UCSD-AML1 (cell line): ENCODE results near the gene RIC1.
"Not testable (repeated sequence)": the region's sequence is repeated elsewhere in the genome, so short reads cannot be mapped to it uniquely, and the experiment has no call there.

Source experiments
- DNase-seq: peaks from one replicate; lab custom pipeline; 2025; ENCODE audit not compliant: unreplicated experiment; lab: John Stamatoyannopoulos, UW

The RIC1 gene

DNA sequence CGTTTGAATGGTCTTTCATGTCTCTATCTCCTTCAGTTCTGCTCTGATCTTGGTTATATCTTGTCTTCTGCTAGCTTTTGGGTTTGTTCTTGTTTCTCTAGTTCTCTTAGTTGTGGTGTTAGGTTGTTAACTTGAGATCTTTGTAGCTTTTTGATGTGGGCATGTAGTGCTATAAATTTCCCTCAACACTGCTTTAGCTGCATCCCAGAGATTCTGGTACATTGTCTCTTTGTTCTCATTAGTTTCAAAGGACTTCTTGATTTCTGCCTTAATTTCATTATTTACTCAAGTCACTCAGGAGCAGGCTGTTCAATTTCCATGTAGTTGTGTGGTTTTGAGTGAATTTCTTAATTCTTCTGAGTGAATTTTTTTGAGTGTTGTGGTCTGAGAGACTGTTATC, 33.9 kb downstream of the RIC1 start:
- DNase-seq = not testable (repeated sequence)

DNA sequence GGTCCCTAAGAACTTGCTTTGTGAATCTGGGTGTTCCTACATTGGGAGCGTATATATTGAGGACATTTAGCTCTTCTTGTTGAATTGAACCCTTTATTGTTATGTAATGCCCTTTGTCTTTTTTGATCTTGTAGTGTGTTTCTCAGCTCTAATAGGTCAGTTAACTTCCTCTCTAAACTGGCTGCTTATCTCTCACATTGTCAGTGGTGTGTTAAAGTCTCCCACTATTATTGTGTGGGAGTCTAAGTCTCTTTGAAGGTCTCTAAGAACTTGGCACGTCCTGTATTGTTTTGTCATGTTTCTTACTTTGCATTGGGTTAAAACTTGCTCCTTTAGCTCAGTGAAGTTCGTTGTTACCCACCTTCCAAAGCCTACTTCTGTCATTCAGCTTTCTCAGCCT, 36.2 kb downstream of the RIC1 start:
- no peak for DNase-seq

GRCh38 chr9:5667391-5667790, 38.5 kb downstream of the RIC1 start:
- DNase-seq = no peak

- no peak for DNase-seq
Observed at GRCh38 chr9:5670079-5670478, 41.2 kb downstream of the RIC1 start.

GRCh38 chr9:5671711-5672353, 42.9 kb downstream of the RIC1 start:
- DNase-seq = no peak

- not testable (repeated sequence) for DNase-seq
Observed at GRCh38 chr9:5675046-5675445, 46.1 kb downstream of the RIC1 start.

- not testable (repeated sequence) for DNase-seq
Observed at GRCh38 chr9:5683591-5683990, 54.7 kb downstream of the RIC1 start.

DNA sequence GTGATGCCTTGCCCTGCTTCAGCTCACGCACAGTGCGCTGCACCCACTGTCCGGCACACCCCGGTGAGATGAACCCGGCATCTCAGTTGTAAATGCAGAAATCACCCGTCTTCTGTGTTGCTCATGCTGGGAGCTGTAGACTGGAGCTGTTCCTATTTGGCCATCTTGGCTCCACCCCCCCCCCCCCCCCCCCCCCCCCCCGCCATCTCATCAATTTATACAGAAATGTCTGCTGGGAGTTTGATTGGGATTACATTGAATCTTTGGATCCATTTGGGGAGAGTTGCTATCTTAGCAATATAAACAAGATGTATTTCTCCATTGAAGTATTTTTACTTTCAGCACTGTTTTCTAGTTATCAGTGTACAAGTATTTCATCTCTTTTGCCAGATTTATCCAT, 55.2 kb downstream of the RIC1 start:
- no peak for DNase-seq

DNA sequence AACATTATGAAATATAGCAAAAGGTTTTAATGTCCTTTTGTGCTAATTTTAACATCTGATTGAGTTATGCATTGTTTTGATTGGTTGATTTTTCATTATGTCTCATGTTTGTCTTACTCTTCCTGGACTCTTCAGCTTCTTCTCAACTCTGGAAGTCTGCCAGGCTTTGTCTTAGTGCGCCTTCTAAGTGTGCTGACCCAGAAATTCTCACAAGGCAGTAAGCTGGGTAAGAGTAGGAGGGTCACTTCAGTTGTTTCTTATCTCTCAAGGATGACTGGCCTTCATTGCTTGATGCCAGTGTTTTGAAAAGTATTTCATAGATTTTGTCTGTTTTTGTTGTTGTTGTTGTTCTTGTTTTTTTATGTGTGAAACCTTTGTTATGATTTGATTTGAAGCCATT, 59.2 kb downstream of the RIC1 start:
- DNase-seq = no peak

DNA sequence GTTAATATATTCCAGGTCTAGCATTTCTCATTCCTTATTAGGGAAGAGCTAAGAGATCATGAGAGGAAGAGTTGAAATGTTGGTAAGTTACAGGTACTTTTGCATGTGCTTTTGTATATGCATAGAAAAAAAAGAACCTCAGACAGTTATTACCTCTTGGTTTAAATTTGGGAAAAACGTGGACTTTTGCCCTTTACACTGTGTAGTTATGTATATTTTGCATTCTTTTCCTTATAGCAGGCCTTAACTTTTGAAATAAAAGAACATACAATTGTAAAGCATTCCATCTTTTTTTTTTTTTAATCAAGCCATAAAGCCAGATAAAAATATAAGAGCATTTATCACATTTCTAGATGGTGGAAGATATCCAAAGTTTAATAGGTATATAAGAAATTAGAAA, 61.4 kb downstream of the RIC1 start:
- no peak for DNase-seq

DNA sequence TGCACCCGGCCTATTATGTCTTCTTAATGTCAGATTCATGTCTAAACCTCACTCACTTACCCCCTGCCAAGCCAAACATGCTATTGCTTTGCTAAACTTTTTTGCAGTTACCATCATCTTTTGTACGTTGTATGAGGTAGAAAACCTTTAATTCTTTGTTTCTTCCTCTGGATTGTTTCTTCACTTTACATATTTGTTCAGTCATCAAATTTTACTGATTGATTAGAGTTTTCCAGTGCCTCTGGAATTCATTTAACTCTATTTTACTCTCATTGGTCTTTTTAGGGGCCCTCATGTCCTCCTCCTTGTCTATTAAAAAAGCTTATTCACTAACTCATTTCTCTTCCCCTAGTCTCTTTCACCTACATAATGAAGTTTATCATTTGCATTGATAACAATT, 67.0 kb downstream of the RIC1 start:
- no peak for DNase-seq

- DNase-seq = no peak
Observed at GRCh38 chr9:5696884-5697283, 68.0 kb downstream of the RIC1 start.

DNA sequence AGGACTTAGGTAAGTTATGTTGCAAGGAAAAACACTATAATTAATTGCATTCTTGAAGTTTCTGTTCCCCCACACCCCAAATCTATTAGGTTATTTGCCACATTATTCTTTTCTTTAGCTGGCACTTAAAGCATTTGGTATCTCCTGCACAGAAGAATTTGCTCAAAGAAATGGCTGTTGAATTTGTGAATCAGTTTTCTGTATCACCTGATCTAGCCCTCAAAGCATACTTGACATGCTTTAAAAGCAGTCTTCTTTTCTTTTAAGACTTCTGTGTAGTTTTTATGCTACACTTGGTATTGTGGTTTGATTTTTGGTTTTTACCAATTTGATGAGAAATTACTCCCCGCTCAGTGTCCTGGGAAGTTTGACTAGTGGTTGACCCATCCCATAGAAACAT, 69.1 kb downstream of the RIC1 start:
- no peak for DNase-seq

DNA sequence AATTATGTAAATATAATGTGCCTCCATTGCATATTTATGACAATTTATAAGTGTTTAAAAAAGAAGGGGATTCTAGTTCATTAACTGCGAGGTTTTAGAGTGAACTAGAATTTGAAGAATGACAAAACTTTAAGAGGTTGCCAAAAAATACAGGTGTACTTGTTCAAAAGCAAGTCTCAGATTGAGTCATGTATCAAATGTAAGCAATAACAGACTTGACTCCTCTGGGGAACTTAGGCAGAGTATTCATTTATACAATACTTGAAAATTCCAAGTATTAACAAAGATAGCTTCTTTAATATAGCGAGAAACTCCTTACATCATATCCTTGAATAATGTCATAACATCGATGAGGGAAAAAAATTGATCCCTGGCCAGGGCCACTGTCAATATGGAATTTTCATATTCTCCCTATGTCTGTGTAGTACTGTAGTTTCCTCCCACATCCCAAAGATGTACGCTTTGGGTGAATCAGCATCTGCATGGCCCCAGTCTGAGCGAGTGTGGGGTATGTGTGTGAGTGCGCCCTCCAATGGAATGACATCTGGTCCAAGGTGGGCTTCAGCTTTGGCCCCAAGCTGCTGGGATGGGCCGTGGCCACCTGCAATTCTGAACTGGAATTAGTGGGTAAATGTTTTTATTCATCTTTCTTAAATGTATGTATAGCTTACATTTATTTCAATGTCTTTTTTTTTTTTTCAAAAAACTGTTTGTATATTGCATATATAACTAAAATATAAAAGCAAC, 70.1 kb downstream of the RIC1 start:
- DNase-seq = no peak

DNA sequence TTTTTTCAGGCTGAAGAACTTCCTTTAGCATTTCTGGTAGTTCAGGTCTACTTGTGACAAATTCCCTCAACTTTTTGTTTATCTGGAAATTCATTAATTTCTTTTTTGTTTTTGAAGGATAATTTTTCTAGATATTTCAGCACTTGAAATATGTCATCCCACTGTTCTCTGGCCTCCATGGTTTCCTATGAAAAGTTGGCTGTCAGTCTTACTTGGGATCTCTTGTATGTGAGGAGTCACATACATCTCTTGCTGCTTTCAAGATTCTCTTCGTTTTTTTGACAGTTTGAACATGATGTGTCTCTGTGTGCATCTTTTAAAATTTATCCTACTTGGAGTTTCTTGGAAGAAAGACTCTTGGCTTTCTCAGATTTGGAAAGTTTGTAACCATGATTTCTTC, 79.5 kb downstream of the RIC1 start:
- DNase-seq = no peak

- DNase-seq = no peak
Observed at GRCh38 chr9:5712651-5713390, 83.9 kb downstream of the RIC1 start.

DNA sequence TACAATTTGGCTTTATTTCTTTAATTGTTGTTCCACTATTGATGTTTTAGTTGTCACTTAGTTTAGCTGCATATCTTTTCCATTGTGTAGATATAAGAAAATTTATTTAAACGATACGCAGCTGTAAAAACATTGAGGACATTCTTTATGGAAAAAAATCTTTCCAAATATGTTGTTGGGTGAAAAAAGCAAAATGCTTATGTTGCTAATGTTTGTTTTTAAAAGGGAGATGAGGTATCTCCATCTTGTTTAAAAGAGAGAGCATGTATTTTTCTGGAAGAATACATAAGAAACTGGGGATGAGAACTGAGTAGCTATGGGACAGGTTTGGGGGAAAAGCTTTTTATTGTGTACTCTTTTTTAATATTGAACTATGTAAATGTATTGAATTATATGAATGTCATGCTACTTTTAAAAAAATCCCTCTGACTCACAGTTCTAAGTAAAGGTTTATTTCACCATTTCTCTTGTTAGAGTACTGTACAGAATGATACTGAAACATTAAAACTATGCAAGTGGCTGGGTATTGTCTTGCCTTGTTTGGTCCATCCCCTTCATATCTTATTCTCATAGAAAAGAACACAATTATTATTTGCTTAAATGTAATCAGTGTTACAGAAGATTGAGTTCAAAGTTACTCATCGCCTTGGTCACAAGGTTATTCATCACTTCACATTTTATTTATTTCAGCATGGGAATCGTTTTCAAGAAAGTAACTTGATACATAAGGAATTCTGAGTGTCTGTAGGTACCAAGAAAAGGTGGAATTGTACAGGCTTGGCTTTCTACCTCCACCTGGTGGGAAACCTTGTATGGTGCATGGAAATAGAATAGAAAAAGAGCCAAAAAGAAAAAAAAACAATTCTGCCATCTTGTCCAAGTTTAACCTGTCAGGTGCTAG, 85.8 kb downstream of the RIC1 start:
- DNase-seq = no peak

DNA sequence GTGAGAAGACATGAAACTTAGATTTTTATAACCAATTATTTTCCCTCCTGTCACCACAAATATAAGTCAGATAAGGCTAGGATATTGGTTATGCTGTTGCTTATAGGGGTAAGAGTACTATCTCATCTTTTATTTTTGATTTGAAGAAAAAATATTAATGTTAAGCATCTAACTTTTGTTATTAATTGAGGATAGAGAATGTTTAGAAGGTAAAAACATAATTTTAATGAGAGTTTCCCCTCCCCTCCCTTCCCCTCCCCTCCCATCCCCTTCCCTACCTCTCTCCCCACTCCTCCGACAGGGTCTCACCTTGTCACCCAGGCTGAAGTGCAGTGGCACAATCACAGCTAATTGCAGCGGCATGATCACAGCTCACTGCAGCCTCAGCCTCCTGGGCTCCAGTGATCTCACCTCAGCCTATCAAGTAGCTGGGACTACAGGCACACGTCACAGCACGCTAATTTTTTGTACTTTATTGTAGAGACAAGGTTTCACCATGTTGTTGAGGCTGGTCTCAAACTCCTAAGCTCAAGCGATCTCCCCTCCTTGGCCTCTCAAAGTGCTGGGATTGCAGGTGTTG, 86.7 kb downstream of the RIC1 start:
- no peak for DNase-seq

DNA sequence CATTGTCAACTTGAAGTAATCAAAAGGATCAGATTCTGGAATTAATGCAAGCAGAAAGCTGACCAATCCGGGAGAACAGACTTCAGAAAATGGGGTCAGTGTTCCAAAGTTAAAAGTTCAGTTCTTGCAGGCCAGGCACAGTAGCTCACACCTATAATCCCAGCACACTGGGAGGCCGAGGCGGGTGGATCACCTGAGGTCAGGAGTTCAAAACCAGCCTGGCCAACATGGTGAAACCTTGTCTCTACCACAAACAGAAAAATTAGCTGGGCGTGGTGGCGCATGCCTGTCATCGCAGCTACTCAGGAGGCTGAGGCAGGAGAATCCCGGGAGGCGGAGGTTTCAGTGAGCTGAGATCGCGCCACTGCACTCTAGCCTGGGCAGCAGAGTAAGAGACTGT, 88.5 kb downstream of the RIC1 start:
- not testable (repeated sequence) for DNase-seq

- DNase-seq = no peak
Observed at GRCh38 chr9:5718296-5719032, 89.6 kb downstream of the RIC1 start.
